ENCODE data around the gene TEX22.

- TF ChIP-seq CTCF (conservative IDR thresholded peaks at IDR 0.05 in 1 of 2, IDR thresholded peaks at IDR 0.05 in 1 of 2; ENCODE audit: low read depth in 1 of 2, low read length in 2 of 2) (no peak), EZH2 (IDR thresholded peaks at IDR 0.05; ENCODE audit: low read length, missing control alignments) (no peak)
These were observed 13.8 kb downstream of the TEX22 start for GRCh38 chr14:105411985-105412770.

All from fibroblast of lung (primary cell).